Anterior cingulate cortex (tissue), 58 donors: ENCODE data around the gene RFESD.
"Not testable (repeated sequence)": the region's sequence is repeated elsewhere in the genome, so short reads cannot be mapped to it uniquely, and the experiment has no call there.

ENCODE experiments used
- DNase-seq, 58 donors: peaks; one replicate each; lab custom pipeline; 2025; lab: John Stamatoyannopoulos, UW

RFESD gene

DNA sequence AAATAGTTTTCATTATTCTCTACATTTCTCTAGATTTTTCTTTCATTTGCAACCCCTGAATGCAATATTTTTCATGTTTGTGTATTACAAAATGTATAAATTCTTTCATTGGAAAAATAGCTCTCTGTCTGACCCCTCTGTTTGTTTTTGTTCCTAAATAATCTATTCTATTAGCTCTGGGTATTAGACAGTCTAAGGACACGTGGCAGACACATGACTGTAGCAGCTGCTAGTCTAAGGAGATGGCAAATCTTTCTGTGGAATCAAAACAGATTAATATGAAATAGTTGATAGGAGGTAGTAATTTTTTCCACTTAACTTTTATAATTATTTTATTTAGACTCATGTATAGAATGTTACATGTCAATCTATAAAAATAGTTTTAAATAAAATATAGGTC lies 57.6 kb downstream of the RFESD start:
- no peak for DNase-seq

GRCh38 chr5:95706196-95706595 lies 59.6 kb downstream of the RFESD start:
- not testable (repeated sequence) for DNase-seq

- DNase-seq = no peak
Measured at GRCh38 chr5:95707055-95707454, 60.5 kb downstream of the RFESD start.
